ENCODE data around the gene ERG.

ERG gene

GRCh38 chr21:38354746-38355145 is 143.5 kb downstream of the ERG start:
- H3K27ac ChIP-seq, result no peak overlapping the region

DNA sequence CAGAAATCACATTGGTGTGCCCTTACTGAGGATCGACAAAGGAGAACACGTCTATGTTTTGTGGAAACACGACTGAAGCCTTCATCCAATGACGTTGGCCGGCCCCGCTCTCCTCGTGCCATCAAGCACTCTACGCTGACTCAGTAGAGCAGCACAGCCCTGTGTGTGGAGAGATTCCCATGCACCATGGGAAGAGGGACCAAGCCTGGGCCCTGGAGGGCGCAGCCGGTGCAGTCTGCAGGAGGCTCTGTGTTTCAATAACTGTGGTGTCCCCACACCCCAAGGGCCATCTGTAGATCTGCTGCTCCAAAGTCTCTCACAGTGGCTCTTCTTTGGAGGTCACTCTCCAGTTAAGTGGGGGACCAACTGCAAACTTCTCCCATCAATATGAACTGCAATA is 144.0 kb downstream of the ERG start:
- H3K27ac ChIP-seq, result no peak overlapping the region

More at GRCh38 chr21:38354746-38355145, 143.5 kb downstream of the ERG start:
- TF ChIP-seq CTCF (conservative IDR thresholded peaks at IDR 0.05) (no peak), ZFX (IDR thresholded peaks at IDR 0.05) (no peak)

GRCh38 chr21:38352536-38353219 is 145.6 kb downstream of the ERG start:
- H3K27ac ChIP-seq, result no peak overlapping the region
- peak; percentile 81 for TF ChIP-seq CTCF (conservative IDR thresholded peaks at IDR 0.05)
- no peak for TF ChIP-seq ZFX (IDR thresholded peaks at IDR 0.05)

More for the DNA sequence above, 144.0 kb downstream of the ERG start:
- TF ChIP-seq ZFX (IDR thresholded peaks at IDR 0.05), result no peak
- no peak for TF ChIP-seq CTCF (conservative IDR thresholded peaks at IDR 0.05)

GRCh38 chr21:38351961-38352521 is 146.2 kb downstream of the ERG start:
- no peak overlapping the region for H3K27ac ChIP-seq

DNA sequence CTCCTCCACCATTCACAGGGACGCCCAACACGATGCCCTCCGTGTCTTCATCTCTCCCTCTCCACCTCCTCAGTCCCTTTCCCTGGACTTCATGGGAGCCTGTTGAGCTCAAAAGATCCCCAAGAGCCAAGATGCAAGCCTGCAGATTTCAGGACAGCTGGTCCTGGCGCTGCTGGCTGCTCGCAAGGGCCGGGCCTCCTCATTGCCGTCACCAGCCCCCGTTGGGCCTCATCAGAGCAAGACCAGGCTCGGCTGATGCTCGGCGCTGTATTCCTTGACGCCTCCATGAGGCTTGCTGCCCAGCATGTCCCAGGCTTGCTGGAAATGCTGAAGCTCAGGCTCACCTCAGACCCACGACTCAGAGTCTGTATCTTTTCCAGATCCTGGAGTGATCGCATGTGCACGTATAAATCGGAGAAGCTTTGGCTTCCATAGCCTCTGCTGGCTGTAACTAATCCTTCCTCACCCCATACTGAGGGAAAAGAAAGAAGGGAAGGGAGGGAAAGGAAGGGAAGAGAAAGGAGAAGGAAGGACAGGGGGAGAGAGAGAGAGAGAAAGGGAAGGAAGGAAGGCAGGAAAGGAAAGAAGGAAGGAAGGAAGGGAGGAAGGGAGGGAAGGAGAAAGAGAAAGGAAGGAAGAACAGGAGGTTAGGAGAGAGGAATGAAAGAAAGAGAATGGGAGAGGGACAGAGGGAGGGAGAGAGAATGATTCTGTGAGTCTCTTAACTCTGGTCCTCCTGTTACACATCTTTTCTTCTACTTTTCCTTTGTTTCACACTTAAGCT is 146.9 kb downstream of the ERG start:
- no peak overlapping the region for H3K27ac ChIP-seq
- TF ChIP-seq CTCF (conservative IDR thresholded peaks at IDR 0.05) (no peak), ZFX (IDR thresholded peaks at IDR 0.05) (no peak)

More at GRCh38 chr21:38351961-38352521, 146.2 kb downstream of the ERG start:
- no peak for TF ChIP-seq ZFX (IDR thresholded peaks at IDR 0.05)
- TF ChIP-seq CTCF (conservative IDR thresholded peaks at IDR 0.05), result no peak

- H3K27ac ChIP-seq, result no peak overlapping the region
- TF ChIP-seq ZFX (IDR thresholded peaks at IDR 0.05) (no peak), CTCF (conservative IDR thresholded peaks at IDR 0.05) (no peak)
These were observed 147.6 kb downstream of the ERG start for GRCh38 chr21:38350684-38351083.

- TF ChIP-seq ZFX (IDR thresholded peaks at IDR 0.05), result no peak
- TF ChIP-seq CTCF (conservative IDR thresholded peaks at IDR 0.05), result no peak
- no peak overlapping the region for H3K27ac ChIP-seq
These were observed 148.3 kb downstream of the ERG start for GRCh38 chr21:38349977-38350376.
